Memory B cell (primary cell): ENCODE data around the gene AP3S2.
A peak's percentile ranks its signal among the peaks of the same experiment; 100 is the strongest.

ENCODE experiments used
- ATAC-seq: fragments of 150-1000 bp; cut with Tn5 transposase; 2 replicates; pipeline ENCODE4 v1.10.0; 2021; ENCODE audit warnings: low read depth, mild to moderate bottlenecking, moderate library complexity
- DNase-seq, 2 donors: peaks; one replicate each; pipeline ENCODE4 v3.0.0; 2022; ENCODE audit warnings: low spot score in 2 of 2
- H3K27ac Mint-ChIP-seq: one replicate; pipeline ENCODE4 v1.8.0; 2022; ENCODE audit warnings: mild to moderate bottlenecking, moderate library complexity, mixed read lengths
- H3K27me3 Mint-ChIP-seq: one replicate; pipeline ENCODE4 v1.8.0; 2022; ENCODE audit warnings: mixed read lengths
- H3K36me3 Mint-ChIP-seq: one replicate; pipeline ENCODE4 v1.8.0; 2022; ENCODE audit warnings: mild to moderate bottlenecking, mixed read lengths
- H3K4me1 Mint-ChIP-seq: one replicate; pipeline ENCODE4 v1.8.0; 2022; ENCODE audit warnings: mixed read lengths
- H3K4me3 Mint-ChIP-seq: one replicate; pipeline ENCODE4 v1.8.0; 2022; ENCODE audit warnings: mild to moderate bottlenecking, moderate library complexity, mixed read lengths
- H3K9me3 Mint-ChIP-seq: one replicate; pipeline ENCODE4 v1.8.0; 2022; ENCODE audit warnings: mixed read lengths

Gene AP3S2

DNA sequence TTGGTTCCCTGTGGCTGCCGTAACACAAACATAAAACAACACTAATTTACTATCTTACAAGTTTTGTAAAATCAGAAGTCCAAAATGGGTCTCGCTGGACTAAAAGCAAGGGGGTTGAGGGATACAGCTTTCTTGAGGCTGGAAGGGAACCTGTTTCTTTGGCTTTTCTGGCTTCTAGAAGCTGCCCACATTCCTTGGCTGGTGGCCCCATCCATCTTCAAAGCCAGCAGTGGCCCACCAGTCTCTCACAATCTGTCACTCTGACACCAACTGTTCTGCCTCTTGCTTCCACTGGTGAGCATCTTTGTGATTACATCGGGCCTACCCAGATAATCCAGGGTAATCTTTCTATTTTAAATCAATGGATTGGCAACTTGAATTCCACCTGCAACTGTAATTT is 78.0 kb downstream of the AP3S2 start:
- Mint-ChIP-seq H3K4me3 (peak overlapping the region; percentile 81), H3K27ac (no peak overlapping the region), H3K9me3 (no peaks in the 10 kb centered on the region), H3K4me1 (peaks cover 2% of the 10 kb centered on the region), H3K36me3 (peaks cover 3% of the 10 kb centered on the region), H3K27me3 (peaks cover 21% of the 10 kb centered on the region)
- DNase-seq (no peak), ATAC-seq (no peak)

DNA sequence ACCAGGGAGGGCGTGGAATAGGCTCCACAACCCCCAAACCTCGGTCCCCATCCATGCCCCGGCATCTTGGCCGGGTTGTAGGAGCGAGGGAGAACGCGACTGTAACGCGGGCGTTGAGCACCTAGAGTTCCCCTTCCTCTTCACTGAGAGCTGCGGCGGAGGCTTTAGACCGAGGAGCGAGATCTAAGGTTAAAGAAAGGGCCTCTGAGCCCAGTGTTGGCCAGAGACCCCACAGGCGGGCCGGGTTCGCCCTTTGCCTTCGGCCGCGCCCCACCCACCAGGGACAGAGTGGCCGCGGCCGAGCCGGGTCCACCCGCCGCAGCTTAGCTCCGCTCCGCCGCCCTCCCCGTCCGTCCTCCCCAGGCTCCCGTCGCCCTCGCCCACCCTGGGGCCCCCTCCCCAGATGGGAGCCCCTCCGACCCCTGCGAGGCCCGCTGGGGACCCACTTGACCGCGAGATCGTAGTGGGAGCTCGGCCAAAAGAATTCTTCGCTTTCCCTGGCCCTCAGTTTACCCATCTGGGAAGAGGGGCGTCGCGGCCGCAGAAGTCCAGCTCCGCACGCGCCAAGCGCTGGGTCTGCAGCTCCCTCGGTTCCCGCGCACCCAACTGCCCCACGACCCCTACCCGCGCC is 79.6 kb downstream of the AP3S2 start:
- DNase-seq (peak in 1 of 2 donors; percentile 30), ATAC-seq (peak; percentile 83)
- peaks cover 5% of the 10 kb centered on the region for H3K36me3 Mint-ChIP-seq
- peaks cover 2% of the 10 kb centered on the region for H3K4me1 Mint-ChIP-seq
- H3K27me3 Mint-ChIP-seq: peaks cover 22% of the 10 kb centered on the region
- H3K27ac Mint-ChIP-seq: no peak overlapping the region
- H3K9me3 Mint-ChIP-seq: no peaks in the 10 kb centered on the region
- peak overlapping the region; percentile 60 for H3K4me3 Mint-ChIP-seq

DNA sequence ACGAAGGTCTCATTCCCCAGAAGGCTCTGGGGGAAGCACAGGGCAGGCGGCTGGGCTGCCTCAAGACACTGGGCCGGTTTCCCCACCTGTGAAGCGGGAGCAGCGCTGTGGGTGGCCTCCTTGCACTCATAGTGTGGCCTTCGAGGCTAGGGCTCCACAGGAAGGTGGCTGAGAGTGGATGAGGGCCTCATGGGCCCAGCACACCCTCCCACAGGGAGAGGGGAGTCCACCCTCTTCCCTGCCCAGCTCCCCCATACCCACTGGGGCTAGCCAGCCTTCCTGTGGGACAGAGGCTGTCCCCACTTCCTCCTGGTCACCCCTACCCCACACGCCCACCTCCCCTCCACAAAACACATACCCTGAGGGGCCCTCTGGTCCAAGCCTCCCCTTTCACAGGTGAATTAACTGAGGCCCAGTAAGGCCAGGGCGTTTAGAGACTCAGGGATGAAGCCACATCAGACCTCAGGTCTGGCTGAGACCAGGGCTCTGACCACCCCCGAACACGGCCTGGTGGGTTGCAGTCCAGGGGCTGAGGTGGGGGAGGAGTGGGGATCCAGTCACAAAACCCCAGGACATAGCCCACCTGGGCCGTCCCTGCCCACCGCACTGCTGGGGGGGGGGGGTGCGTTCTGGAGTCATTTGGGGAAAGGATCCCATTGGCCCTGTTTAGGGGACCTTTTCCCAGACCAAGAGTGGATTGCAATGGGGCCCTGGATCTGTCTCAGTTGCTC is 80.2 kb downstream of the AP3S2 start:
- Mint-ChIP-seq H3K4me1 (peaks cover 2% of the 10 kb centered on the region), H3K27me3 (peaks cover 21% of the 10 kb centered on the region), H3K9me3 (no peaks in the 10 kb centered on the region), H3K27ac (no peak overlapping the region), H3K36me3 (peaks cover 5% of the 10 kb centered on the region), H3K4me3 (peak overlapping the region; percentile 60)
- ATAC-seq: no peak
- DNase-seq: no peak

DNA sequence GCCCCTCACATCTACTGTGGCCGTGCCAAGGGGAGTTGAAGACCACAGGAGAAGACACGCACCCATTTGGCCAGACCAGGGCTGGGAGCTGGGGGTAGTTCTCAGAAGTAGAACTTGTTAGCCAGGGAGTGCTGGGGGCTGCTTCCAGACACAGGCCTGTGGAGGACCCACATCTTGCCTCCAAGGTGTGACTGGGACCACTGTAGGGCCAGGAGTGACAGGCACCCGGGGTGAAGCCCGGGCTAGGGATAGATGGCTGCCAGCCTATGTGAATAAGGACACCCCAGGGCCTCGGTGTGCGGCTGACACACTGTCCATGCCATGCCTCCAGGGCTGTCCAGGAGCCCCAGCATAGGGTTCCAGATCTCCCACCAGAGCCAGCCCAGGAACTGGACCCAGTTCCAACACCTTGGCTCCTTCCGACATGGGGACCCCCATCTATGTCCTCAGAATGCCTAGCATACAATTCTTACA is 80.9 kb downstream of the AP3S2 start:
- peaks cover 21% of the 10 kb centered on the region for H3K27me3 Mint-ChIP-seq
- peaks cover 5% of the 10 kb centered on the region for H3K36me3 Mint-ChIP-seq
- no peak for ATAC-seq
- H3K4me3 Mint-ChIP-seq: no peak overlapping the region
- H3K27ac Mint-ChIP-seq: no peak overlapping the region
- DNase-seq: no peak
- H3K9me3 Mint-ChIP-seq: no peaks in the 10 kb centered on the region
- peaks cover 2% of the 10 kb centered on the region for H3K4me1 Mint-ChIP-seq

DNA sequence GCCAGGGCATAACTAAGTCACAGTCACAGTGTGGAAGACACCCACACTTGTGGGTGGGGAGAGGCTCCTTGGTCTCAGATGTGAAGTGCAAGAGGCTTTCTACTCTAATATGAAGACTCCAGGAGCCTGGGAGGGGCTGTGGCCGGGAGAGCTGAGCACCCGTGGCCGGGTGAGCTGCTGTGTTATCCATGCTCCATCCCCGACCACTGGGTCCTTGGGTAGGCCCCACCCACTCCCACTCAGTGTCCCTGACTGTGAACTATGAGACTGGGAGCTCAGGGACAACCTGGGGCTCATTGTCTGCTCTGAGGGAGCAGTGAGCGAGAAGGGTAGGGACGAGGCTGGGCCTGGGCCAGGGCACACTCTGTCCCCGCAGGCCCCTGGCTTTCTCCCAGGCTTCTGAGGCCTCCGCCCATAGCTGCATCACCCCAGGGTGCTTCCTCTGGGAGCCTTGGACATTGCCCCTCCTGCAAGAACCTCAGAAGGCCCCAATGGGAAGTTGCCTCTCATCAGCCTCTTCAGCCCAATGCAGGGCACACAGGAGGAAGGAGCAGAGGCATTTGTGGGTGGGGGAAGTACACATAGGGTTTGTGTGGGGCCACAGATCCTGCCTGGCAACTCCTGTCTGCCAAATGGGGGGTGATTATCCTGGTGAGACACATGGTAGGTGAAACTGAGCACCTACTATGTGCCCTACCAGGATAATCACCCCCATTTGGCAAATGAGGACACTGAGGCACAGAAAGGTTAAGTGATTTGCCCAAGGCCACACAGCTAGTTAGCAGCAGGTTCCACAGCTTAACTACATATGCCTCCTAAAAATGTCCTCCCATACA is 81.6 kb downstream of the AP3S2 start:
- H3K4me3 Mint-ChIP-seq: no peak overlapping the region

DNA sequence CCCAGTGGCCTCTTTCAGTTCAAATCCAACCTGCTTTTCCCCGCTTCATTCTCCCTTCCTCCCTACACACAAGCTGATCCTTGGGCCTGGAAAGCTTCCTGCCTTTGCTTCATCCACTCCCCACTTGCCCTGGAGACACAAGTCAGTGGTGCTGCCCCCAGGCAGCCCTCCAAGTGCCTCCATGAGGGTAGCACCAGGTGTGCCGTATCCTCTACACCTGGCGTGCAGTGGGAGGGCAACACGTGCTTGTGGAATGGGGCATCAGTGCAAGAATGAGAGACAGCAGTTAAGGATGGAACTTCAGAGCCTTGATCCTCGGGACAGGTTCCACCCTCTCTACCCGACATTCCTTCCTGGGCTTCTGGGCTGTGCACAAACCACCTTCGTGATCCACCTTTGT is 83.0 kb downstream of the AP3S2 start:
- no peak for ATAC-seq
- H3K4me1 Mint-ChIP-seq: peaks cover 2% of the 10 kb centered on the region
- peaks cover 14% of the 10 kb centered on the region for H3K27me3 Mint-ChIP-seq
- no peak for DNase-seq
- H3K36me3 Mint-ChIP-seq: peaks cover 2% of the 10 kb centered on the region
- H3K27ac Mint-ChIP-seq: no peak overlapping the region
- H3K4me3 Mint-ChIP-seq: no peak overlapping the region
- H3K9me3 Mint-ChIP-seq: no peaks in the 10 kb centered on the region

More for the DNA sequence above, 81.6 kb downstream of the AP3S2 start:
- DNase-seq: no peak
- no peak overlapping the region for H3K27ac Mint-ChIP-seq
- peaks cover 2% of the 10 kb centered on the region for H3K4me1 Mint-ChIP-seq
- peaks cover 5% of the 10 kb centered on the region for H3K36me3 Mint-ChIP-seq
- ATAC-seq: no peak
- peaks cover 21% of the 10 kb centered on the region for H3K27me3 Mint-ChIP-seq
- H3K9me3 Mint-ChIP-seq: no peaks in the 10 kb centered on the region

DNA sequence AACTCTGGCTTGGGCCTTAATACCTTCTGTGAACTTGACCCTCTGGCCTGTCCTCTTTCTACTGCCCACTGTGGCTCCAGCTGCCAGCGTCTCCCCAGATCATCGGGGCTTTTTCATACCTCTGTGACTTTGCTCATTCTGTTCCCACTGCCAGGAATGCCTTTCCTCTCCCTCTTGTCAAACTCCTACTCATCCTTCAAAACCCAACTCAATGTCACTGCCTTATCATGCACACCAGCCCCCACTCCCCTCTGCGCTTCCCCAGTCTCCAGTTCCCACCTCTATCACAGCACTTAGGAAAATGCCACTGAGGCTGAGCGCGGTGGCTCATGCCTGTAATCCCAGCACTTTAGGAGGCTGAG is 84.0 kb downstream of the AP3S2 start:
- Mint-ChIP-seq H3K36me3 (peaks cover 2% of the 10 kb centered on the region), H3K4me1 (peaks cover 2% of the 10 kb centered on the region), H3K9me3 (no peaks in the 10 kb centered on the region), H3K4me3 (no peak overlapping the region), H3K27ac (no peak overlapping the region), H3K27me3 (peaks cover 11% of the 10 kb centered on the region)
- DNase-seq (no peak), ATAC-seq (no peak)

DNA sequence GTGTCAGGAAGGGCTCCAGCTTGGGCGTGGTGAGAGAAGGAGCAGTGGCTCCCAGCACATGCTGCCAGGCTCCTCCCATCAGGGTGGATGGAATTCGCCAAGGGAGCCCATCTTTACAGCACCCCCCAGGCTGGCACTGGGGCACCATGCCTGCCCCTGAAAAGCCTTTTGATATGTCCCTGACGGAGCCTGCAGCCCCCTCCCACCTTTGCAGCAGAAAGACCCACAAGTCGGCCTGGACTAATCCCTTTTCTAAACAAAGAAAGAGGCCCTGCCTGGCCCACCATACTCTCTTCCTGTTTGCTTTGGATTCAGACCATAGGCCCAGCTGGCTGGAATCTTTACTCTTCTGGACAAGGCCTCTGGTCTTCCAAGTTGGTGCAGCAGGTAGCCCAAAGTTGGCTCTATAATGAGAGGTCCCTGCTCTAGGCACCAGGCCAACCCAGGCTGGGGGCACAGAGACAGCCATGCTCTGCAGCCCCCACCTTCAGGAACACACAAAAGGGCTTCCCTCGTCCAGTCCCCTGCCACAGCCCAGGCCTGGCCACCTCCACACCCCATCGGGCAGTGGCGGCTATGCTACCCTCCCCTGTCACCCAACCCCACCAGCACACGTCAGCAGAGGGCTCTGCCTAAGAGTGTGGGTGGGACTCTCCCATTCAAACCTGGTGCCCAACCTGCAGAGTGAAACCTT is 84.6 kb downstream of the AP3S2 start:
- H3K27ac Mint-ChIP-seq: no peak overlapping the region
- no peak for ATAC-seq
- peaks cover 2% of the 10 kb centered on the region for H3K36me3 Mint-ChIP-seq
- H3K4me1 Mint-ChIP-seq: peaks cover 2% of the 10 kb centered on the region
- no peaks in the 10 kb centered on the region for H3K9me3 Mint-ChIP-seq
- H3K4me3 Mint-ChIP-seq: no peak overlapping the region
- no peak for DNase-seq
- peaks cover 12% of the 10 kb centered on the region for H3K27me3 Mint-ChIP-seq

DNA sequence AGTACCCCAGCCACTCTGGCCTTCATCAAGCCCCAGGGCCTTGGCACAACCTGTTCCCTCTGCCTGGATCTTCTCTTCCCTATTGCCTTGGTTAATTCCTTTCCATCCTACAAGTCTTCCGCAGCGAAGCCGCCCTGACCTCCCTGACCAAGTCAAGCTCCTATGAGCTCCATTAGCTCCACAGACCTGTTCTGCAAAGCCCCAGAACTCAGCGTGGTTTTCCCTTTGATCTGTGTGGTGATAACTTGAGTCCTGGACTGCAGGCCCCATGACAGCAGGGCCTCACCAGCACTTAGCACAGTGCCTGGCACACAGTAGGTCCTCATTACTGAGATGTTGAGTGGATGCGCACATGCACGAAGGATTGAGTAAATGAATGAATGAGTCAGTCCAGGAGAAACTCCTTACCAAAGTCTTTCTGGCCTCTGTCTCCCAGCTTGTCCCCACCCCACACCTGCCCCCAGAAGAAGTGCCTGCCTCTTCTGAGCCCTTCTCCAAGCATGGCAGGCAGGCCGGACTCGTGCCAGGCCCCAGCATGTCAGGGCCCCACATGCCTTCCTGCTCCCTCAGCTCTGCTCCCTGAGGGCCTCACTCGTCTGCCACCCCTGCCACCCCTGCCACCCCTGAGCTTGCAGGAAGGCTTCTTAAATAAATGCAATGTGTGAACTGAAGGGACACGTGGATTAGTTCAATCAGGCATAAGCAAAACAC is 85.5 kb downstream of the AP3S2 start:
- no peak for DNase-seq
- peaks cover 10% of the 10 kb centered on the region for H3K27me3 Mint-ChIP-seq
- H3K4me1 Mint-ChIP-seq: no peaks in the 10 kb centered on the region
- peaks cover 2% of the 10 kb centered on the region for H3K36me3 Mint-ChIP-seq
- H3K4me3 Mint-ChIP-seq: no peak overlapping the region
- no peaks in the 10 kb centered on the region for H3K9me3 Mint-ChIP-seq
- no peak overlapping the region for H3K27ac Mint-ChIP-seq
- no peak for ATAC-seq

DNA sequence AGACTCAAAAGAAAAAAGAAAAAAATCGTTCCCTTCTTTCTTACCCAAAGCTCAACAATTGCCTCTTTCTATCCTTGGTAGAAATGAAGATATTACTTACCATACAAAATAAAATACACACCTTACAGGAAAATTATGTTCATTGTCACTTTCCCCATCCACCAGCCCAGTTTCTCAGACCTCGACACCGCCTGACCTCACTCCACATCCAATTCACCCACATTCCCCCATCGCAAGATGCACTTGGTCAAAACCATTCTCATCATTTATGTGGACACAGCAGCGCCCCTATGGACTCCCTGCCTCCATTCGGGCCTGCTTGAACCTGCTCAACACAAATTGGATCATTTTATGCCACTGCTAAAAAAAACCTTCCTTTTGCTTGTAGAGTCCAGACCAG is 86.1 kb downstream of the AP3S2 start:
- Mint-ChIP-seq H3K36me3 (peaks cover 2% of the 10 kb centered on the region), H3K27me3 (peaks cover 11% of the 10 kb centered on the region), H3K27ac (no peak overlapping the region), H3K9me3 (no peaks in the 10 kb centered on the region), H3K4me1 (no peaks in the 10 kb centered on the region), H3K4me3 (no peak overlapping the region)
- ATAC-seq: no peak
- DNase-seq: no peak

DNA sequence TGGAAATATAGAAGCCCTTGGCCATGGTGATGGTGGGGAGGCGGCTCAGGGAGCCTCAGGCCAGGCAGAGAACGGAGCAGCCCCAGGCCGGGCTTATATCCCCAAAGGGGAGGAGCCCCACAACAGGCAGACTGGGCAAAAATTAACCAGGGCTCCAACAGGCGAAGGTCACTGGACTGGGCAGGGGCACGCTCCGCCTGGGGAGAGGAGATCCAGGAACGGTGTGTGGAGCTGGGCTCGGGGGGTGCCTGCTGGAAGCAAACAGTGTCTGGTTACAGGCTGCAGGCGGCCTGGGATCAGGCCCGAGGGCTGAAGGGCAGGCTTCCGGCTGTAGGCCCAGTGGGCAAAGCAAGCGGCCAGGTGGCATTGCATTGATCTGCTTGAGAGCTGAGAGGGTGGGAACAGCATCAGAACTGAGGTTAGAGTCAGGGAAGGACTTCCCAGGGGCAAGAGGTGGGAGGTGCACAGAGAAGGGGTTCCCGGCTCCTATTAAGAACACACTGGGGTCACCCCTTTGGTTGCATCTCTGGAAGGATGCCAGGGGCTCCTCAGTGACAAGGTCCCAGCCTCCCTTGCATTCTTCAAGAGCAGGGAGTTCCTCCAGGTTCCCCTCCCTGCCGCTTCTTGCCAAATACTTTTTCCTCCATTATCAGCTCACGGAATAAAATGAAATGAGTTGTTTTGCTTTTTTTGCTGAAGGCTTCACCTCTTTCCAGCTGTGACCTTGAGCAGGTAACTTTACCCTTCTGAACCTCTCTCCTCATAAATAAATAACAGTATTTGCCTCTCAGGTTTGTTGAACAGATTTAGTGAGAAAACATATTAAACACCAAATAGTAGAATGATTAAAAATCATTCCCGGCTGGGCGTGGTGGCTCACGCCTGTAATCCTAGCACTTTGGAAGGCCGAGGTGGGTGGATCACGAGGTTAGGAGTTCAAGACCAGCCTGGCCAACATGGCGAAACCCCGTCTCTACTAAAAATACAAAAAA is 86.9 kb downstream of the AP3S2 start:
- ATAC-seq (no peak), DNase-seq (no peak)
- Mint-ChIP-seq H3K9me3 (no peaks in the 10 kb centered on the region), H3K36me3 (peaks cover 6% of the 10 kb centered on the region), H3K27ac (no peak overlapping the region), H3K4me1 (peaks cover 3% of the 10 kb centered on the region), H3K27me3 (peaks cover 18% of the 10 kb centered on the region), H3K4me3 (no peak overlapping the region)

DNA sequence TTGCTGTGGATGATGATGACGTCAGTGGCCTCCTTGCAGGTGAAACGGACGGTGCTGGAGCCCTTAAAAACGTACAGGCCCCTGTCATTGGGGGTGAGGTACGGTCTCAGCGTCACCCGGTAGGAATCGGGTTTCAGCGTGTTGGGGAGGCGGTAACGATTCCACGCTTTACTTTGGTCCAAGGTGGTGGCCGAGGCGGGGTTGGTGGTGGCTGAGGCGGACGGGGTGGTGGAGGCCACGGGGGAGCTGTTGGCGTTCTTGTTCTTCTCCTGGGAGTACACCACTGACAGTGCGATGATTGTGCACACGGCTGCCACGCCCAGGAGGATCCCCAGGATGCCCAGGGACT is 87.6 kb downstream of the AP3S2 start:
- DNase-seq (no peak), ATAC-seq (no peak)
- Mint-ChIP-seq H3K9me3 (no peaks in the 10 kb centered on the region), H3K4me3 (no peak overlapping the region), H3K36me3 (peaks cover 6% of the 10 kb centered on the region), H3K27me3 (peaks cover 21% of the 10 kb centered on the region), H3K4me1 (peaks cover 3% of the 10 kb centered on the region), H3K27ac (no peak overlapping the region)
